Activated CD4-positive, alpha-beta T cell treated with anti-CD3 and anti-CD28 coated beads, Interleukin-2, amount 50 U/mL, for 1 hour (primary cell): ENCODE data around the gene L3MBTL3.
"Not testable (repeated sequence)": the region's sequence is repeated elsewhere in the genome, so short reads cannot be mapped to it uniquely, and the experiment has no call there.

ENCODE experiments used
- DNase-seq: peaks from one replicate; pipeline ENCODE4 v3.0.0-alpha.2; 2020

The L3MBTL3 gene

DNA sequence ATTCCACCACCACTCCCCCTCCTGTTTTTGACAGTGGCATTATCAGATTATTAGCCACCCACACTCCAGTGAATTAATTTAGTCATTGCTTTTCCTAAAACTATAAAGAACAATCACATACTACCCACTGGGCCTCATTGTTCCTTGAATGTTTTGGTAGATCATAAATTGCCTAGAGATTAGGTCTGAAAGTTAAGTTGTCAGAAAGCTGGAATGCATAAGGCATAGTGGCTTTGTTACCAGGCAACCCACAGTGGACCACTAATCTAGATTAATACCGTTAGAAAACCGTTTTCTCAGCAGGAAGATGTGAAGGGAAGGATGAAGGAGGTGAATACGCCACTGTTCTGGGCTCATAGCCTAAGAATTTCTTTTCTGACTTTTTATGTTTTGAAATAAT lies 128.7 kb downstream of the L3MBTL3 start:
- DNase-seq, result no peak

DNA sequence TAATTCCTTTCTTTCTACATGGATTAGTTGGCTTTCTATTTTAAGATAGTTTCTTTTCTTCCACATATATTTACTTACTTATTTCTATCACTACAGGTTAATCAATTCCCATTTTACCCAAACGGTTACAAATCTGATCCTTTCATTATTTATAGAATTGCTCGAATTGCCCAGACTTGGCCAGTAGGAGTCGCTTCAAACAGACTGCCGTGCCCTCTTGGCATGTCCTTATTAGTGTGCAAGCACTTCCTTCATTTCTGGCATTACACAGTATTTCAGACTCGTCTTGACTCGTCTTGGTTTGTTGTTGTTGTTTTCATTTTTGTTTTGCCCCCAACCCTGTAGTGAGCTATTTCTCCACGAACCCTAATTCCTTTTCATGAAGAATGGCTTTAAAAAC lies 129.8 kb downstream of the L3MBTL3 start:
- no peak for DNase-seq

DNA sequence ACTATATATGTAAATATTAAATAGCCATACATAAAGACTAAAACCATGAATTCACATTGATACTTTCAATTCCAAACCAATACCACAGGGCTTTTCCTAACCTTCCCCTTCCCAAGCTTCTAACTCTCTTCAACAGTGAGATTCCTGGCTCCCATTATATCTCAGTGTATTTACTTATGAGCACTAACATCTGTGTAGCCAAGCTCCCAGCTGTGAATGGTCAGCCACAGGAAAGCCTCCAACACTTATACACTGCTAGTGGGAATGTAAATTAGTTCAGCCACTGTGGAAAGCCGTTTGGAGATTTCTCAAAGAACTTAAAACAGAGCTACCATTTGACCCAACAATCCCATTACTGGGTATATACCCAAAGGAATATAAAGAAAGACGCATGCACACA lies 130.6 kb downstream of the L3MBTL3 start:
- not testable (repeated sequence) for DNase-seq

DNA sequence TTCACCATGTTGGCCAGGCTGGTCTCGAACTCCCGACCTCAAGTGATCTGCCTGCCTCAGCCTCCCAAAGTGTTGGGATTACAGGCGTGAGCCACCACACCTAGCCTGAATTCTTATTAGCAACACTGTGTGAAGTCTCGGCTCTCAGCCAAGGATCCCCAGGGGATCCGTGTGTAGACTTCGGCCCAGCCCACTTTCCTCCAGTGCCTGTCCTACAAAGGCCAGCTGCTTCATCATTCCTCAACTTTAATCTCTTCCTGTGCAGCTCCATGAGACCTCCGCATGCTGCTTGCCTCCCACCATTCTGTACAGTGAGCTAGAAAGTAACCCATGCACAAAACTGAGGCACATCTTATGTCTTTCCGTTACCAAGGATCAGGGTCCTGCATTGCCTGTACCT lies 132.5 kb downstream of the L3MBTL3 start:
- DNase-seq, result no peak

DNA sequence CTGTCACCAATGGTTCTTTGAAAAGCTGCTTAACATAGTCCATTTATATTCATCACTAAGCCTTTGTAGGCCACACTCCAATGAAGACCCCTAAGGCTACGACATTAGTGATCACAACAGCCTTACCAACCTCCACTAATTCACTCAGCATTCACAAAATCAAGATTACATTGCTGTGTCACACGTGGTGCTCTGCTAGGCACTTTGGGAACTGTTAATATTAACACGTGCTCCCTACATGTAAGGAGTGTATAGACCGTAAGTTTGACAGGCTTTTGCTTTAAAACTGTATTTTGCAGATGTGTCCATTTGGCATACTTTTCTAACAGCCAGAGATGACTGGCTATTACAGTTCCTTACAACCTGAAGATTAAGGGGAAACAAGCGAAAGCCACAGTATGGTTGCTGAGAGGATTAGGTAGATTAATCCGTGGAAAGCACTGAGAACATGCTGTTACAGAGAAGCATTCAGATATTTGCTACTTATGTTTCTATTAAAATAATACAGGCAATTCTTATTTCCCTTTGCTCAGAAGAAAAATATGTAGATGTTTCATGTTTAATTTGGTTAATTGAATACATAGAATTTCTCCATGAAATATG lies 134.6 kb downstream of the L3MBTL3 start:
- no peak for DNase-seq

DNA sequence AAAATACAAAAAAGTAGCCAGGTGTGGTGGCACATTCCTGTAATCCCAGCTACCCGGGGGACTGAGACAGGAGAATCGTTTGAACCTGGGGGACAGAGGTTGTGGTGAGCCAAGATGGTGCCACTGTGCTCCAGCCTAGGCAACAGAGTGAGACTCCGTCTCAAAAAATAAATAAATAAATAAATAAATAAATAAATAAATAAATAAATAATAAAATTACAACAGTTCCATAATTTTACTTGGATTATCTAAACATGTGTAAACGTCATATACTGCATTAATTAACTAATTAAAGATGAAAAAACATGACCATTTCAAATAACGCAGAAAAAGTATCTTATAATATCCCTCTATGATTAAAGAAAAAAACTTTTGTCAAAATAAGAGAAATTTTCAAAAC lies 138.5 kb downstream of the L3MBTL3 start:
- no peak for DNase-seq

DNA sequence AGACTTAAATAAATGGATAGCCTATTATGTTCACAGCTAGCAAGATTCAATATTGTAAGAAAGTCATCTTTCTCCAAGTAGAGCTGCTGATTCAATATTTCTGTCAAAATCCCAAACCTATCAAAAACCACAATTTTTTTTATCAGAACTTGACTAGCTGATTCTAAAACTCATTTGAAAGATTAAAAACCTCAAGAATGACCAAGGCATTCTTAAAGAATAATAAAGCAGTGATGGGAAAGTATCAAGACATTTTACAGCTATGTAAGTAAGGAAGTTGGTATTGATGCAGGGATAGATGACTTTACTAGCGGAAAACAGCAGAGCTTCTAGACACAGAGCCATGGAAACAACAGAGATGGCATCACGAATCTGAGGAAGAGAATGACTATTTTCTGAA lies 139.7 kb downstream of the L3MBTL3 start:
- no peak for DNase-seq

DNA sequence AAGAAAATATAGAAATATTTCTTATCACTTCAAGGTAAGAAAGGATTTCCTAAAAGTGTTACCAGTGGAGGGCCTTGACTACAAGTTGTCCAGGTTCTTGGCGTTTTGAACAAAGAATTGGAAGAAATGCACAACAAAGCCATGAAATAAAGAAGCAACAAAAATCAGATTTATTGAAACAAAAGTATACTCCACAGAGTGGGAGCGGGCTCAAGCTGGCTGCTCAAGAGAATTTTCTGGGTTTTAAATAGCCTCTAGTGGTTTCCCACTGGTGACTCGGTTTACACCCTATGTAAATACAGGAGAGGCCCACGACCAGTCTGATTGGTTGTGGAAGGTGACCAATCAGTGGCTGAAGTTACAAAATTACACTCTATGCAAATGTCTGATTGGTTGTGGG lies 140.2 kb downstream of the L3MBTL3 start:
- no peak for DNase-seq

DNA sequence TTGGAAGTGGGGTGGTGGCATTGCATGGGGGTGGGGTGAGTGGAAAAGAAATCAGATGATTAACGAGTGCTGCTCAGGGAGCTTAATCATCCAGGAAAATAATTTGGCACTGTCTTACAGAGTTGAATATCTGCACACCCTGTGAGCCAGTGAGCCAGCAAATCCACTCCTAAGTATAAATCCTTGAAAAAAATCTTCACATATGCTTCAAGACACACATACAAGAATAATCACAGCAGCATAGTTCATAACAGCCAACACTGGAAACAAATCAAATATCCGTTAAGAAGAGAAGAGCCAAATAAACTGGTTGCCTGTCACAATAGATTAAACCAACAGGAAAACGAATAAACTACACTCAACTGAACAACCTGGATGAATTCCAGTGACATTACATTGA lies 141.6 kb downstream of the L3MBTL3 start:
- no peak for DNase-seq

DNA sequence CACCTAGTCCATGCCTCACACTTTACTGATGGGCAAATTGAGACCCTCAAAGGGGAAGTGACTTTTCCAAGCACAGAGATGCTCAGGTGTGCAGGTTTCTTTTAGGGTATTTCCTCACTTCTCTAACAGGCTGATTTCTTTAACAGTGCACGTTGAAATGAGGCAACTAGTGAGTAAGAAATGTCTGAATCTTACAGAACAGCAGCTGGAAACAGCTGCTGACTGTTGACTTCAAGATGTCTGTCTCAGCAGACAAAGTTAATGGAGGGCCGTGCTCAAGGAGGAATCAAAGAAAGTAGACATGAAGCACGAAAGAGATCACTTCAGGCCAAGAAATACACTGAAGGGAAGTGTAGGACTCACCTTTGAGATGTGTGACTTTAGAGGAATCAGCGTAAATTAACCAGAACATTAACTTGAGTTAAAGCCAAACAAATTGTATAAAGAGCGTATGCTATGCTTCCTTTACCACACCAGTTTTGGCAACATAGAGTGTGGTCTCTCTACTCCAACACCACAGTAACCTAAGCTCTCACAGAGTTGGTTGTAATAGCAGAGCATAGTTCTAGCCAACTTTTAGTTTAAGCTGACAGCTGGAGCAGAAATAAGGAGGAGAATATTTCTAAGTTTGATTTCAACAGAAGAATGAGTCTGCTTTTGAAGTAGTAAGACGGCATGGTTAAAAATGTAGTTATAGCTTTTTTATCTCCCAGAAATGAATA lies 143.5 kb downstream of the L3MBTL3 start:
- DNase-seq, result no peak

DNA sequence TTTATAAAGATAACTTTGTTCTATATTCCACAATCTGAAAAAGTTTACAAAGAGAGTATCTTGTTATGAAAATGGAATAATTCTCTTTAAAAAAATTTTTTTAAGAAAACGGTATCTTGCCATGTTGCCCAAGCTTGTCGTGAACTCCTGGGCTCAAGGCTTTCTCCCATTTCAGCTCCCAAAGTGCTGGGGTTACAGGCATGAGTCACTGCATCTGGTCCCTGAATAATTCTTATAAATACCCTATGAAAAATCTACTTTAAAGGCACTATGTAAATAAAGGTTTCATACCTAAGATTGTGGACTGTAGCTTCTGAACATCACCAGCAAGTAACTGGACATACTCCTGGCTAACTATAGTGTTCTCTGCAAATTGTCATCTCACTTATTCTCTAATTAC lies 144.0 kb downstream of the L3MBTL3 start:
- no peak for DNase-seq

DNA sequence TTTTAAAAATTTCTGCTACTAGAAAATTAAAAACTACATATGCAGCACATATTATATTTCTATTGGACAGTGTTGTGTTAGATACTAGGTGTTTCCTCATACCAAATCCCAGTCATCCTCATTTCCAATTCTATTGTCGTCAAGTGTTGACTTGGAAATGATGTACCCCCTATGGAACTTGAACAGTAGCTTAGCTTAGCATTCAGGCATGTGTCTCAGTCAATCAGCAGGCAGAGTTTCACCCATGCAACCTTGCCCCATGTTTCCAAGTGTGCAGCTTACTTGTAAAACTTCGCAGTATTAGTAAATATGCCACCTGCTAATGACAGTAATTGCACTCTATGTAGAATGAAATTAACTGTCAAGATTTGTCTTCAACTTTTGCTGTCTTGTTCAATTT lies 144.9 kb downstream of the L3MBTL3 start:
- DNase-seq, result no peak

DNA sequence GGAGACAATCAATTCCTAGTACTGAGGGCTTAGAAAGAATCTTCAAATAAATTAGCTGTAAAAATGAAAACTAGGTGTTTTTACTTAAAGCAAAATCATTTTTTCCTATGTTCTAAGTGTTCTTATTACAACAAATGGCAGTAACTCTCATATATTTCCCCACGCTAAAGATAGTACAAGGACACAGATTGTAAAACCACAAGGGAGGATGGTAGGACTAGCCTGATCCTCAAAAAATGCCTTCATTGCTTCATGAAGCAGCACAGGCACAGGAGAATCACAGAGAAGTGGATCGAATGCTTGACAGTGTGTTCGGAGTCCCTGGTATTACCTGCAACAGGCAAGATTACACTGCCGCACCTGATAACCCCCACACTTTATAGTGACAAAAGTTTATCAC lies 145.9 kb downstream of the L3MBTL3 start:
- DNase-seq, result no peak

DNA sequence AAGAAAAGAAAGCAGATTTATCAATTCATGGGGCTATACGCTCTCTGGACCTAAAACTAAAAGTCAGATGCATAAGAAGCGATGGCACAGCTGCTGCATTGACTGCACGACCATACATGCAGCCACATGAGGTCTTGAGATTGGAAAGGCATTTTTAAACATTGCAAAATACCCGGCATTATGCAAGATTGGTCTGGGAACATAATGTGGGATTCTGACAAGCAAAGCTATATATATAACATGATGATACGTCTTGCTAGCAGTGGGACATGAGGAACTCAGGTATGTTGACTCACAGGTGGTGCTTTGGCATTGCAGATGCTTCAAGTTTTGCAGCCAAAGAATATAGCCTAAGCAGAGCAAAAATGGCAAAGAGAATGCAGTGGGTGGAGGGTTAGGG lies 149.3 kb downstream of the L3MBTL3 start:
- no peak for DNase-seq

DNA sequence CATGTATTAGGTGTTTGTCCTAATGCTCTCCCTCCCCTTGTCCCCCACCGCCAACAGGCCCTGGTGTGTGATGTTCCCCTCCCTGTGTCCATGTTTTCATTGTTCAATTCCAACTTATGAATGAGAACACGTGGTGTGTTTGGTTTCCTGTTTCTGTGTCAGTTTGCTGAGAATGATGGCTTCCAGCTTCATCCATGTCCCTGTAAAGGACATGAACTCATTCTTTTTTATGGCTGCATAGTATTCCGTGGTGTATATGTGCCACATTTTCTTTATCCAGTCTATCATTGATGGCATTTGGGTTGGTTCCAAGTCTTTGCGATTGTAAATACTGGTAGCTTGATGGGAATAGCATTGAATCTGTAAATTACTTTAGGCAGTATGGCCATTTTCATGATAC lies 151.8 kb downstream of the L3MBTL3 start:
- DNase-seq, result not testable (repeated sequence)

DNA sequence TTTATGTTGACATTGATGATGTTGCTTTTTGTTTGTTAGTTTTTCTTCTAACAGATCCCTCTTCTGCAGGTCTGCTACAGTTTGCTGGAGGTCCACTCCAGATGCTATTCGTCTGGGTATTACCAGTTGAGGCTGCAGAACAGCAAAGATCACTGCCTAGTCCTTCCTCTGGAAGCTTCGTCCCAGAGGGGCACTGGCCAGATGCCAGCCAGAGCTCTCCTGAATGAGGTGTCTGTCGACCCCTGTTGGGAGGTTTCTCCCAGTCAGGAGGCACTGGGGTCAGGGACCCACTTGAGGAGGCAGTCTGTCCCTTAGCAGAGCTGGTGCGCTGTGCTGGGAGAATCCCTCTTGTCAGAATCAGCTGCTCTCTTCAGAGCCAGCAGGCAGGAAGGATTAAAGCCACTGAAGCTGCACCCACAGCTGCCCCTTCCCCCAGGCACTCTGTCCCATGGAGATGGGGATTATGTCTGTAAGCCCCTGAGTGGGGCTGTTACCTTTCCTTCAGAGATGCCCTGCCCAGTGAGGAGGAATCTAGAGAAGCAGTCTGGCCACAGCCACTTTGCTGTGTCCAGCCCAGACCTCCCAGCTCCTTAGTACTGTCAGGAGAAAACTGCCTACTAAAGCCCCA lies 155.1 kb downstream of the L3MBTL3 start:
- not testable (repeated sequence) for DNase-seq

DNA sequence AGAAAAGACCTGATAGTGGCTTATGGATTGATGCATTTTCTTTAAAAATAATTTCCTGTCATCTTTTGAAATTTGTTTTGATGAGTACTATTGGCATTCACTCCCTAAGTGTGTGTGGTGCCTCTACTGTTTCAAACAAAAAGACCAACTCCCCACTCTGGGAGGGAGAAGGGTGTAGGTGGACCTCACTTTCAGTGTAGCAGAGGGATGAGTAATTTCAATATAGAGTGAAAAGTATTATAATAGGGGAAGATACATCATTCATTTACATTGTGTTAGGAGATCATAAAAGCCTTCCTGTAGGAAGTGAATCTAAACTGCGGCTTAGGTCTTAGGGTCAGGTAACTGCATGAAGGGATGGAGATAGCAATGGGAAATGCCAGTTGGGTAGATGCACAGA lies 158.0 kb downstream of the L3MBTL3 start:
- DNase-seq, result no peak

DNA sequence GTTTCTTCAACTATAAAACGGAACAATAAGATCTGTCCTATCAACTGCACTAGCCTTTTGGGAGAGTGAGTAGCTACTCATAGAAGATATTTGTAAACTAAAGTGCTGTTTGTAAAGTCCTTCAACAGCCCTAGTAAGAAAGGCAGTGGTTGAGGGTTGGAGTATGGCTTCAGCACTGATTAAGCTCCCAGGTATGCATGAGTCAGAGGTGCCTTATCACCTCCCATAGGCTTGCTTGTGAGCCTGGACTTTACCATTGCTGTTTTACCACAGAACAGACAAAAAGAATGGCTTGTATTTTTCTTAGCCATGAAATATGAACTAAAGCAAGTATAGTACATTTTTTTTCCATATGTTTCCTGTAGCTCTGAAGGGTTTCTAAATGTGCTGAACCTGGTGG lies 160.3 kb downstream of the L3MBTL3 start:
- DNase-seq, result no peak

DNA sequence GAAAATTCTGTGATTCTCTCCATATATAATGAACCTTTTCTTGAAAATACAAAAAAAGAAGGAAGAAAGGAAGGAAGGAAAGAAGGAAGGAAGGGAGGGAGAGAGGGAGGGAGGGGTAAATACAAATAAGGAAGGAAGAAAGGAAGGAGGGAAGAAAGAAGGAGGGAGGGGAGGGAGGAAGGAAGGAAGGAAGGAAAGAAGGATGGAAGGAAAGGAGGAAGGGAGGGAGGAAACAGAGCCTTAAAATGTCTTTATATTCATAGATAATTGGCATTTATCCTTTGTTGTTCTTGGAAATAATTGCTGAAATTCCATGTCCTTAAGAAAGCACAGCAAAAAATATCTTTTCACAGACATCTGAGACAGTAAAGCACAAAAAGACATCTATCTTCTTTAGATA lies 164.1 kb downstream of the L3MBTL3 start:
- DNase-seq, result no peak

DNA sequence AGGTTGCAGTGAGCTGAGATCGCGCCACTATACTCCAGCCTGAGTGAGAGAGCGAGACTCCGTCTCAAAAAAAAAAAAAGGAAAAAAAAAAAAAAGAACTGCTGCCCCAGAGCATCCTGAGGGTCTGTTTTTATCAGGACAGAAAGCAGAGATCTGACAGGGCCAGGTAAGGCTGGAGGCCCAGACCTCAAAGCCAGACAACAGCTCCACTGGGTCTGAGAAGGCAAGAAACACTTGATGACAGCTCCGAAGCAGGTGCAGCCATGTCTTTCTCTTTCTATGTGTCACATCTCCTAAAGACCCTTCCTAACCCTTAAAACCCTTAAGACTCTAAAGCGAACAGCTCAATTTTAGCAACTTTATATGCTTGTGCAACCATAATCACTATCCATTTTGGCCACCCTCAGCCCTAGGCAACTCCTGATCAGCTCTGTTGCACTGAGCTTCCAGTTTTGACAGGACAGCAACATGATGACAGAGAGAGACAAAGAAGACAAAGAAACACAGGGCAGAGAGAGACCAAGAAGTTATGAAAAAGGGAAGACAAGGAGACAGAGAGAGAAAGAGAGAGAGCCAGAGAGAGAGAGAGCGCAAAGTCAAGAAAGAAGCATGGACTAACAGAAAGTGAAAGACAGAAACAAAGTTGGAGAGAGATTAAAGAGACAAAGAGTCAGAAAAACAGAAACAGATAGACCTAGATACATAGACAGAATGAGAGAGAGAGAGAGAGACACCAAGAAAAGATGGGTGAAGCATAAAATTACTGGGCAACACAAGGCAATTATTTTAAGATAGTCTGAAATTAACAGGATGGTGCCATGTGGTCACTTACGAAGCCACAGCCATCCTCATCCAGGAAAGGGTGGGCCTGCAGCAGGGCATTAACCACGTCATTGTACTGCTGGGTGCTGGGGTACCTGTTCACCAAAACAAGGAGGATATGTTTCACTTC lies 165.2 kb downstream of the L3MBTL3 start:
- DNase-seq, result no peak

DNA sequence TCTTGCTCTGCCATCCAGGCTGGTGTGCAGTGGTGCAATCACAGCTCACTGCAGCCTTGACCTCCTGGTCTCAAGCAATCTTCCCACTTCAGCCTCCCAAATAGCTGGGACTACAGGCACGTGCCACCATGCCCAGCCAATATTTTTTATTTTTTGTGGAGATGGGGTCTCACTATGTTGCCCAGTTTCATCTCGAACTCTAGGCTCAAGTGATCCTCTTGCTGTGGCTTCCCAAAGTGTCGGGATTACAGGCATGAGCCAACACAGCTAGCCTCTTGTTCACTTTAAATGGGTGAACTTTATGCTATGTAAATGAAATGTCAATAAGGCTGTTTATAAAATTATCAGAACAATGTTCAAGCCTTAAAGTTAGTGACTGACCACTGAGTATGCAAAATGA lies 167.3 kb downstream of the L3MBTL3 start:
- DNase-seq, result no peak

DNA sequence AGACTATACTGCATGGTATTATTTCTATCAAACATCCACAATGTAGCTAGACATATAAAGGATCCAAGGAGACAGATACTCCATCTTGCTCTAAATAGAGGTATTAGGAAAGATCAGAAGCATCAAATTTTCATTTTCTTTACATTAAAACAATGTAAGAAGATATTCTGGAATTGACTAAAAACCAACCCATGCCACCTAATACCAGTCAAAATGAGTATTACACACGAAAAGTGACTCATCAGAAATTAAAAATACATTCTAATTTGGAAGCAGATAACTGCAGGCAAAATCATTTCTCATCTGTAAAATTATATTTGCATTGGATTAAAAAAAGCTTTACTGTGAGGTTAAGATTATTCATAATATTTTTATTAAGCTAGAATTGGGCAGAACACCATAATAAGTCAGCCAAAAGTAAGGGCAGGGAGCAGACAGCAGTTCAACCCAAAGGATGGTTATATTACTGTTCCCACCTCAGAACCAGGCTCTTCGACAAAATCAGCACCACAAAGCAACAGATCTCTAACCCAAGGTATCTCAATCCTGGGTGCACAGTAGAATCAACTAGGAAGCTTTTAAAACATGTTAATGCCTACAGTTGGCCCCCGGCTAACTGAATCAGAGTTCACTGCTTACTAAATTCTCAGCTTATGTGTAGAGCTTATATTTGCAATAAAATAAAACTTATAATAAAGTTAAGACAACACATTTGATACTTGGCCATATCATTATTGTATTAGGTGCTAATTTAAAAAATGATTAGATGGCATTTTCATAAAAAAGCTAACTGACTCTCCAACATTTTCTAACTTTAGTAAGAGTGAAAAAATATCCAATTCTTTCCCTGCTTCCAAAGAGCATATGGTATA lies 169.2 kb downstream of the L3MBTL3 start:
- no peak for DNase-seq
